HEK293 (cell line): Measurements from ENCODE around the gene PTPRG.

ENCODE experiments used
- CTCF ChIP-seq: fragments of 450-650 bp; formaldehyde crosslinking; IDR thresholded peaks from 2 replicates; pipeline ENCODE4 v1.5.1; 2016; ENCODE audit warnings: missing biosample characterization, missing genetic modification characterization
- HOXD13 ChIP-seq: sonication (generic); formaldehyde crosslinking; IDR thresholded peaks from 2 replicates; pipeline ENCODE4 v1.8.0; 2022; ENCODE audit warnings: missing genetic modification reagents, borderline replicate concordance
- SP2 ChIP-seq: fragments of 450-650 bp; formaldehyde crosslinking; IDR thresholded peaks from 2 replicates; pipeline ENCODE4 v1.5.1; 2016; ENCODE audit warnings: missing biosample characterization, missing genetic modification characterization
- YY1 ChIP-seq: fragments of 450-650 bp; formaldehyde crosslinking; IDR thresholded peaks from 2 replicates; pipeline ENCODE4 v1.5.1; 2018; ENCODE audit warnings: missing biosample characterization, missing genetic modification characterization
- ZBTB44 ChIP-seq: fragments of 450-650 bp; IDR thresholded peaks from 2 replicates; pipeline ENCODE4 v1.5.1; 2018; ENCODE audit warnings: missing biosample characterization, mild to moderate bottlenecking, missing genetic modification characterization
- ZBTB8A ChIP-seq: fragments of 450-650 bp; formaldehyde crosslinking; IDR thresholded peaks from 2 replicates; pipeline ENCODE4 v1.5.1; 2016; ENCODE audit warnings: missing biosample characterization, missing genetic modification characterization
- ZNF121 ChIP-seq: fragments of 450-650 bp; formaldehyde crosslinking; IDR thresholded peaks from 2 replicates; pipeline ENCODE4 v1.5.1; 2016; ENCODE audit warnings: missing biosample characterization, missing genetic modification characterization
- ZNF16 ChIP-seq: fragments of 450-650 bp; formaldehyde crosslinking; IDR thresholded peaks from 2 replicates; pipeline ENCODE4 v1.5.1; 2016; ENCODE audit warnings: low read depth, missing biosample characterization, missing genetic modification characterization
- ZNF174 ChIP-seq: fragments of 450-650 bp; formaldehyde crosslinking; IDR thresholded peaks from 2 replicates; pipeline ENCODE4 v1.5.0; 2017; ENCODE audit warnings: missing biosample characterization, mild to moderate bottlenecking, missing genetic modification characterization
- ZNF488 ChIP-seq: fragments of 450-650 bp; formaldehyde crosslinking; IDR thresholded peaks from 2 replicates; pipeline ENCODE4 v1.5.1; 2016; ENCODE audit warnings: missing biosample characterization, missing genetic modification characterization
- ZNF501 ChIP-seq: fragments of 450-650 bp; formaldehyde crosslinking; IDR thresholded peaks from 2 replicates; pipeline ENCODE4 v1.5.1; 2016; ENCODE audit warnings: missing biosample characterization, missing genetic modification characterization
- ZNF624 ChIP-seq: fragments of 450-650 bp; formaldehyde crosslinking; IDR thresholded peaks from 2 replicates; pipeline ENCODE4 v1.5.1; 2017; ENCODE audit warnings: missing biosample characterization, missing genetic modification characterization
- ZNF658 ChIP-seq: fragments of 450-650 bp; formaldehyde crosslinking; IDR thresholded peaks from 2 replicates; pipeline ENCODE4; 2016; ENCODE audit warnings: missing biosample characterization, missing genetic modification characterization
- ZNF747 ChIP-seq: fragments of 450-650 bp; formaldehyde crosslinking; IDR thresholded peaks from 2 replicates; pipeline ENCODE4 v1.5.1; 2016; ENCODE audit warnings: missing biosample characterization, missing genetic modification characterization

- TF ChIP-seq ZNF16 (tag by site-specific recombination): no peak
- TF ChIP-seq ZBTB44 (tag by site-specific recombination): no peak
- TF ChIP-seq CTCF (tag by site-specific recombination): no peak
- TF ChIP-seq ZNF488 (tag by site-specific recombination): no peak
- TF ChIP-seq YY1 (tag by site-specific recombination): no peak
- no peak for TF ChIP-seq ZNF501 (tag by site-specific recombination)
- no peak for TF ChIP-seq ZNF174 (tag by site-specific recombination)
- TF ChIP-seq HOXD13: no peak
- no peak for TF ChIP-seq SP2 (tag by site-specific recombination)
- no peak for TF ChIP-seq ZBTB8A (tag by site-specific recombination)
- no peak for TF ChIP-seq ZNF121
- TF ChIP-seq ZNF658 (tag by site-specific recombination): no peak
- TF ChIP-seq ZNF624: no peak
- TF ChIP-seq ZNF747: no peak
Observed at GRCh38 chr3:61683549-61684236, 122.3 kb downstream of the PTPRG start.
